GM18870 (cell line): ENCODE measurements around the gene USB1.
"Not testable (repeated sequence)": the region's sequence is repeated elsewhere in the genome, so short reads cannot be mapped to it uniquely, and the experiment has no call there.

Source experiments
- ATAC-seq: cut with Tn5 transposase; IDR thresholded peaks from one replicate; pipeline ENCODE4 v1.9.1; 2021; ENCODE audit warnings: moderate library complexity; ENCODE audit not compliant: unreplicated experiment

USB1 gene

DNA sequence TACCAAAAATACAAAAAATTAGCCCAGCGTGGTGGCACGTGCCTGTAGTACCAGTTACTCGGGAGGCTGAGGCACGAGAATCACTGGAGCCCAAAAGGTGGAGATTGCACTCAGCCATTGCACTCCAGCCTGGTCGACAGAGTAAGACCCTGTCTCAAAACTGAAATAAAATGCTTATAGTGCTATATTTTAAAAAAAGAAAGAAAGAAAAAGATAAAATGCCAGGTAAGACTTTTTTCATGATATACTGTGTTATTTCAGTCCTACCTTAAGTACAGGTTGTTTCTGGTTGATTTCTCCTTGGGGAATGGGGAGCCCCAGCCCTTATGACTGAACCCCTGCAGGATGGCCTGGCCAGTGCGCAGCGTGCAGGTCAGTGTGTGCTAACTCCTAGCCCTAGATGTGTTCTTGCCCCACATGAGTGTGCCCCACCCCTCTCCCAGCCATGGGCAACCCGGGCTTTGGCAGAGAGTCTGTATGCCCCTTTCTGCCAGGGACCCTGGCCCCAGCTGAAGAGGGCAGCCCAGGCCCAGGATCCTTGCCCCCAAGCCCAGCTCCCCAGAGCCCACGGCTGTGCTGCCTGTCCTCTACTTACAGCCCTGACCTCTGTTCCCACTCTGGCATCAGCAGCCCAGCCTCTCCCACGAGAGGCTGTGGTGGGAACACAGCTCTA lies 31.6 kb upstream of the USB1 start:
- no peak for ATAC-seq

DNA sequence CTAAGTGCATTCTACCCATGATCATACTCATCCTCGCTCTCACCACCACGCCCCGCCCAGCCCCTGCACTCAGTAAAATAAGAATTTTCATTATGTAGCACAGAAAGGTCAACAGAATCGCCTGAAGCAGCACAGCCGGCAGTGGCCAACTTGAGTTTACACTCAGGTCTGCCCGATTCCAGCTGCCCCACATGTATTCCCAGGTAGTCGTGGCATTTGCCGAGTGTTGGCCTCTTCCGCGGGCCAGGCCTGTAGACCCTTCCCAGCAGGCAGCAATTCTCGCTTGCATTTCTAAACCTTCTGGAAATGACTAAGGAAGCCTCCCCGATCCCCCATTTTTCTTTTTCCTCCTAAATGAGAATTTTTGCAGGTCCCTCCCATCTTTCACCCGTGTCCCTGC lies 30.9 kb upstream of the USB1 start:
- ATAC-seq = no peak

DNA sequence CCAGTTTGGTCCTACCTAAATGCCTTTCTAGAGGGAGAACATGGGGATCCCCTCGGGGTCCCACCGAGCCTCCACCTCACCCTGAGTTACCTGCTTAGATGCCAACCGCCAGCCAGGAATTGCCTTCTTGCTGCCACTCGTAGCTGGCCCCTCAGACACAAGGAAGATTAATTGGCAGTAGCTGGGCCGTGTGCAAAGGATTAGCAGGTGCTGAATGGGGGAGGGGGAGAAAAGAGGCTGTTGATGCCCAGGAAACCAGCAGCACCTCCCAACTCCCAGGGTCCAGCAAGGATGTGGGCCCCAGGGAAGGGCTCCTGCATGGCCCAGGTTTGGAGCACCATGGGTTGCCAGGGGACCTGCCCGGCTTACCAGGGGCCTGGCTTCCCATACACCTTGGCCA lies 30.2 kb upstream of the USB1 start, which contains the start of gene CNGB1:
Gene CNGB1 (minus strand): TSS at position 159 of the 400 bp plus-strand sequence. CDS start 3,842 bp downstream, outside the sequence.
- no peak for ATAC-seq

DNA sequence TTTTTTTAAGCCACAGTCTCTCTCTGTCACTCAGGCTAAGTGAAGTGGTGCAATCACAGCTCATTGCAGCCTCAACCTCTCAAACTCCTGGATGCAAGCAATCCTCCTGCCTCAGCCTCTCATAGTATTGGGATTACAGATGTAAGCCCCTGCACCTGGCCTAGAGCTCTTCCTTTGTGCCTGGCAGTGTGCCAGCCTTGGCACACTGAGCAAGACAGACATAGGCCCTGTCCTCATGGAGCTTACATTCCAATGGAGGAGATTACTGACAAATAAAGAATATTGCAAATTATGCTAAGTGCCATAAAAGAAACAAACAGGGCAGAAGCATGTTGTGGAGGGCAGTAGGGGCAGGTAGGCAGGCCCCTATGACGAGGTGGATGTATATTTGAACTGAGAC lies 29.4 kb upstream of the USB1 start:
- no peak for ATAC-seq

DNA sequence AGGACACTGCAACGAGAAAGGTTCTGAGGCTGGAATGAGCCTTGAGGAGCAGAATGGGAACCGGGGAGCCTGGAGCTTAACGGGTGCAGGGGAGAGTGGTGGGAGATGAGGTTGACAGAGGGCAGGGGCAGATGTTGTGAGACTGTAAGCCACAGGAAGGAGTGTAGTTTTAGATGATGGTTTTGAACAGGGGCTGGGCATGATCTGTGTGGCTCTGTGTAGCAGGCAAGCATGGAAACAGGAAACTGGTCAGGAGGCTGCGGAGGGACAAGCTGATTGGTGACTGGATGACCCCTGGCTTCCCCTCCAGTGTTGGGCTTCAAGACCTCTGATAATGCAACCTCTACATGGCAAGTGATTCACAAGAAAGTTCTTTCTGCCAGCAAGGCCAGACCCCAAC lies 28.9 kb upstream of the USB1 start:
- no peak for ATAC-seq

DNA sequence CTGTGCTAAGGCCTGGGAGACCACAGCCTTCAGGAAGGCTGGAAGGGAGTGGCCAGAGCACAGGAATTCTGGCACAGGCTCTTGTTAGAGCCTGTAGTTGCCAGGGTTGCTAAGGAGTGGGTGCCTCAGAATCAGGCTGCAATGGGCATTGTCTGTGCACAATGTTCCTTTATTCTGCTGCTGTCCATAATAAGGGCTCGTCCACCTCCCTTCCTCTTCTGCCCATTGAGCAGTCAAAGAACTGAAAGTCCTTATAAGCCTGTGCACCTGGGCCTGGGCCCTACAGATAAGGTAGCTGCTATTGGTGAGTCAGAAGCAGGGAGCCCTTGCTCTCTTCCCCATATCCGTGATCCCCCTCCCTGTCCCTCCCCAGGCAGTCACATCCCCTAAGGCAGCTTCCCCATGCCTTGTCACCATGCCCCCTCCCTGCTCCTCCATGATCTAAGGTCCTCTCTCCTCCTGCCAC lies 24.8 kb upstream of the USB1 start:
- ATAC-seq = no peak

DNA sequence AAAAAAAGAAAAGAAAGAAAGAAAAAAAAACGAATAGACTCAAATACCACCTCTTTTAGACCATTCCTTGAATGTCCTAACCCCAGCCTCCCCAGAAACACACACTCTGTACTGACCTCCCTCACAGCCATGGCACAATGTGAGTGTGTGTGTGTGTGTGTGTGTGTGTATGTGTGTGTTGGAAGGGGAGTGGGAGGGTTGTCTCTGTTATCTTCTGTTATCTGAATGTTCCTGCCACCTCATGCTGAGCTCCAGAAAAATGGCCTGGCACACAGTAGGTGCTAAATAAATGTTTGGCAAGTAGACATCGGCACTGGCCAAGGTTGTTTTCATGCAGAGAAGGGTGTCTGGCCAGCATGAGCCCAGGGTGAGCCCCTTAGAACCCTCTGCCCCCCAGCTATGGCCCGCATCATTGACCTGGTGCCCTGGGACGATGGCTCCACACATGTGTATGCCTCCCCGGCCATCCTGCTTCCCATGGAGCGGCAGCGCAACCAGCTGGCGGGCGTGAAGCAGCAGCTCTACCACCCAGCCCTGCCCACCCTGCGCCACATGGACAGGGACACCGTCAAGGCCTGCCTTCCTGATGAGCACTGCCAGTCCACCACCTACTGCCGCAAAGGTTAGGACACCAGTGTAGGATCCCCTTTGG lies 23.7 kb upstream of the USB1 start:
- ATAC-seq = no peak

DNA sequence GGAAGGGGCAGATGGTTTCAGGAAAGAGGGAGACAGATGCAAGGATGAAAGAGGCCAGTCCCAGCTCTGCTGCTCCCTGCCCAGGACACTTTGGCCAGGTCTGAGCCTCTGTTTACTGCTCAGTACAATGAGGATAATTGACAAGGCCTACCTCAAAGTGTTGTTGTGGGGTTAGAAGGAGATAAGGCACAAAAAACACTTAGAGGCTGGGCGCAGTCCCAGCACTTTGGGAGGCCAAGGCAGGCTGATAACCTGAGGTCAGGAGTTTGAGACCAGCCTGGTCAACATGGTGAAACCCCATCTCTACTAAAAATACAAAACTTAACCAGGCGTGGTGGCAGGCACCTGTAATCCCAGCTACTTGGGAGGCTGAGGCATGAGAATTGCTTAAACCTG lies 23.1 kb upstream of the USB1 start:
- not testable (repeated sequence) for ATAC-seq

DNA sequence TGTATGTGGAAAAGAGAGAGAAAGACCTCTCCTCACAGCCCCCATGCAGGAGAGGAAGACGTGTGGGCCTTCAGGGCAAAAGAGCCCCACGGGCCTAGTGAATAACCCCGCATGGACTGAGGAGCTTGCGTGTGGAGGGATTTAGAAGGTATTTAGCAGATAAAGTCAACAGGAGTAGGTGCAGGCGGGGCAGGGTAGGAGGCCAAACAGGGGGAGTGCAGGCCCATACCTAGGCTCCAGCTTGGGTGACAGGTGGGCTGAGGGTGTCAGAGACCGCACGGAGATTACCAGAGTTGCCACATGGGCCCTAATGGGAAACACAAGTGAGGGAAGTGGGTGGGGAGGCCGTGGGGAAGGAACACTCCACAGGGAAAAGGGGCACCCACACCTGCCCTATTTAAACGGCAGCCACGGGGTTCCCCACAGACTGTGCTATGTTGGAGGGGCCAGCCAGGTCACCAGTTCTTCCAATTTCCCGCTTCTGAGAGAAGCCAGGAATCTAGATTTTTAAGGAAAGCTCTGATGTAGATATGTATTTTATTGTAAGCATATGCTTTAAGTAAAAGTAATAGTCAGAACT lies 22.1 kb upstream of the USB1 start:
- no peak for ATAC-seq

DNA sequence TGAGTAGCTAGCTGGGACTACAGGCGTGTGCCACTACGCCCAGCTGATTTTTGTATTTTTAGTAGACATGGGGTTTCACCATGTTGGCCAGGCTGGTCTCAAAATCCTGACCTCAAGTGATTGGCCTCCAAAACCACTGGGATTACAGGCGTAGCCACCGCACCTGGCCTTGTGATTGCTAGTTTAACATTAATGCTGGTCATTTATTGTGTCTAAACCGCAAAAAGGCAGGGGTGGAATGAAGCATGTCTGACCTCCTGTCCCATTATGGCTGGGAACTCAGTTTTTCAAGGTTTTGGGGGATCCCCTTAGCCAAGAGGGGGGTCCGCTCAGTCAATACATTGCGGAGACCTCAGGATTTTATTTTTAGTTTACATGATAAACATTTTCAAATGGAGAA lies 19.6 kb upstream of the USB1 start:
- ATAC-seq = no peak

DNA sequence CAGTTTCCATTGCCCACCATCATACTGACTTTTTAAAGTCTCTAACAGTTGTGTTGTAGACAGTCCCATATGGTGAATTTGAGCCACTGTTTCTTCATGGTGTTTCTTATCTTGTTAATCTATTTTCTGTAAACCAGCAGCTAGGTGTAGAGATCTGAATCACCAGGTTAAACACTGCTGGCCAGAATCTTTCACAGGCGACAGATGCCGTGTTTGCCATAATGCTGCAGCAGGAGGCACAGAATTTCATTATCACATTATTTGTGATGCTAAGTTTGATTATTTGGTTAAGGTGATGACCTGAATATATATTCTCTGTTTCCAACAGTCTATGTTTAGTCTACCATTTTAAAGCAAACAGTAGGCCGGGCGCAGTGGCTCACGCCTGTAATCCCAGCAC lies 18.8 kb upstream of the USB1 start:
- ATAC-seq = no peak

DNA sequence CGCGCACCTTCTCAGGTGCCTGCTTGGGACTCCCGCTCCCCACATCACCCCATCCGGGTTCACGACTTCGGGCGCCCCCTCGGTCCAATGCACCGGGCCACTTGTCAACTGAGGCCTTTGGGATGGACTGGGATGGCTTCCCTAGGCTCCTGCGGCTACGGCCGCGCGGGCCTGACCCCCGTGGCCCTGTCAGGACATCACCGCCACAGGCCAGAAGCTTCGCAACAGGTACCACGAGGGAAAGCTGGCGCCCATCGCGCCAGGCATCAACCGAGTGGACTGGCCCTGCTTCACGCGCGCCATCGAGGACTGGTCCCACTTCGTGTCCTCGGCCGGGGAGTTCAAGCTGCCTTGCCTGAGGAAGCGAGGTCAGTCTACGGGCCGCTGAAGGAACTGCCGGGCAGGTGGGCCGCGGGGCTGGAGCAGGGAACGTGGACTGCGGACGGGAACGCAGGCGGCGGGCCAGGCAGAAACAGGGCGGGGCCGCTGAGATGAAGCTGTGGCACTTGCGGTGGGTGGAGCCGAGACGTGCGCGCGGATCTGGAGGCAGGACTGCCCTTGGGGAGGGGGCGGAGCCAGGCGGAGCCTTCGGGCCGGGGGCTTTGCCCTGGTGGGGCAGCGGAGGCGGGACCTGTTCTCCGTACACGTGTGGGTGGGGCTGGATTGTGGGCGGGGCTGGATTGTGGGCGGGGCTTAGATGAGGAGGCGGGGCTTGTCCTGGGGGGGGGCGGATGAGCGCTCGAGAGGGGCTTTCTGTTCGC lies 16.6 kb upstream of the USB1 start:
- ATAC-seq = no peak

DNA sequence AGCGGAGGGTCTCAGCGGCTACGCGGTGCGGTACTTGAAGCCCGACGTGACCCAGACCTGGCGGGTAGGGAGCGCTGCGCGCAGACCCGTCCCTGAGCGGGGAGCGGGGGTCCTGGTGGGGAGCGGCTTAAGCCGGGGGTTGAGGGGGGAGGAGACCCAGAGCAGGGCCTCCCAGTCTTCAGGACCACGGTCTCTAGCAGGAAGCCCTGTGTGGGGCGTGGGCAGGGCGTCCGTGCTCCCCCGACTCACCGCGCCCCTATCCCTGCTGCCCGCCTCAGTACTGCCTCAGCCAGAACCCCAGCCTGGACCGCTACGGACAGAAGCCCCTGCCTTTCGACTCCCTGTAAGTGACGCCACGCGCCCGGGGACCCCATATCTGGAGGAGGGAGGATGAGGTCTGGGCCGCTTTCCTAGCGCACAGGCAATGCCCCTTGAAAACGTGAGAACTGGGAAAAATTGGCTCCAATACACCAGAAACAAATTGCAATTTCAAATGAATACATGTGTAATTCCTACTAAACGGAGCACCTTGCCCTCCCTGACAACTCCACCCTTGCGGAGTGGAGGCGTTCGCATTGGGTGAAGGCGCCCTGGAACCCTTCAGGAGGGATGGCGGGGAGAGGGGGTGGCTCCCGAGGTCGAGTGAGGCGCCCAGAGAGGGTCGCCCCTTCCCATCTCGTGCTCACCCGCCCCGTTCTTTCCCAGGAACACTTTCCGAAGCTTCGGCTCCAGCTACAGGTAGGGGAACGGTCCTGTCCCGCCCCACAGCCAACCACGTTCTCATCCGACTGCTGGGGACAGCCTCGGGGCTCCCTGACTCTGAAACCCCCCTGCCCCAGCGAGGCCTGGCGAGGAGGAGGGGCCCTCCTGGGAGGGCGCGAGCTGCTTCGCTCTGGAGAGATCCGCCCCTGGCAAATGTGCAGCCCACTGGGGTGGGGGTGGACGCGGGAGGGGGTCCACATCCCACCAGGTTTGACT lies 15.7 kb upstream of the USB1 start:
- no peak for ATAC-seq

DNA sequence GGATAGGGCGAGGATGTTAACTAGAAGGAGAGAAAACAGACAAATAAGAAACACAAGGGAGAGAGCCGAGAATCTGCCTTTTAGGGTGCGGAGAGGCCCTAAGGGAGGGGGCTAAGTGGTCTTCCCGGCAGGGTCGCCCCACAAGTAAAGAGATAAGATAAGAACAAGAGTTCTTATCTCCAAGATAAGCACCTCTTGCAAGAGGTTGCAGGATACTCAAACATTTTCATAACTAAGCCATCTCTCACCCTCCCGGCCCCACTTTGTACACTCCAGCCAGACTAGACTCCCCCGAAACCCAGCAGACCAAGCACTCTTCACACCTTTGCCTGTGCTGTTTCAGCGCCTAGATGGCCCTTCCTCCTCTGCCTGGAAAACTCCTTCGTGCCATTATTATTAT lies 15.0 kb upstream of the USB1 start:
- no peak for ATAC-seq

DNA sequence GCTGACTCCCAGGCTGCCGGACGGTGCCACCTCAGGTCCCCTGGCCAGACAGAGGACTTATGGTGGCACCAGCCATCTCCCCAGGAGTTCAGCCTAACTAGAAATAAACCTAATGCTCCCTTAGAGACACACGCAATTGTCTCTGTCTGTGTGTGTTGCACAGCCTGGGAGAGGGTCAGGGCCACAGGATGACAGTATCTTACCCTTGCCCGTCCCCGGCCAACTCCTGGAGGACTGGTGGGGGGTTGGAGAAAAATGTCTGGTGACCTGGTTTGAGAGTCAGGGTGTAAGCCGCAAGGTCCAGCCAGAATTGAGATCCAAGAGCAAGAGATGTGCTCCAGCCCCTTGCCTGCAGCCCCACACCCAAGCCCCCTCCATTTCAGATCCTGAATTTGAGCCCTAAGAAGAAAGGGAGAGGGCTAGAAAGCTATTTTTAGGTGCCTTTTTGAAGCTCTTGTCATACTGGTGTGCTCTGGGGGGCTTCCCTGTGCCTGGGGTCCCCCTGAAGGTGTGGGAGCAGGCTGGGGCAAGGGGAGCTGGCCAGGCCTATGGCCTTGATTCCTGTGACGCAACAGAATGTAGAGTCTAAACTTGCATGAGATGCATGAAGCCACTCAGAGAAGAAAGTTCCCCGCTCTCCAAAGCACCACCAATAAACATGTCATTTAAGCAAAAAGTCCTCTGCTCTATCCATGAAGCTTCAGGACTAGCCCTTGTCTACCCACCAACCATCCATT lies 13.6 kb upstream of the USB1 start:
- no peak for ATAC-seq

DNA sequence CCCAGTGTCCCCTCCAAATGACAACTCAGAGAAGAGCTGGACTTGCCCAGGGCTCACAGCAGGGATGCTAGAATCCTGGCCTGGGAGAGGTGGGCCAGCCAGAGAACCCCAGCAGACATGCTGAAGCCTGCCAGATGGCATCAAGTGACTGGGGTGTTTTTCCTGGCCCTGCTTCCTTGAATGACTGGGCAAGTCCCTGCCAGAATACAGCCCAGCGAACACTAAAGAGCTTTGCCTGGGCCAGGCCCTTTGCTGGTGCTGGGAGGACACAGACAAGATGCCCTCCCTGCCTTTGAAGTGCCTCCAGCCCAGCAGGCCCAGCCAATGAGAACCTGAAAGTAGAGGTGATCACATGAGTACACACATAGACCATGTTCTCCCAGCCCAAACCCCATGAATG lies 12.3 kb upstream of the USB1 start:
- ATAC-seq = no peak

DNA sequence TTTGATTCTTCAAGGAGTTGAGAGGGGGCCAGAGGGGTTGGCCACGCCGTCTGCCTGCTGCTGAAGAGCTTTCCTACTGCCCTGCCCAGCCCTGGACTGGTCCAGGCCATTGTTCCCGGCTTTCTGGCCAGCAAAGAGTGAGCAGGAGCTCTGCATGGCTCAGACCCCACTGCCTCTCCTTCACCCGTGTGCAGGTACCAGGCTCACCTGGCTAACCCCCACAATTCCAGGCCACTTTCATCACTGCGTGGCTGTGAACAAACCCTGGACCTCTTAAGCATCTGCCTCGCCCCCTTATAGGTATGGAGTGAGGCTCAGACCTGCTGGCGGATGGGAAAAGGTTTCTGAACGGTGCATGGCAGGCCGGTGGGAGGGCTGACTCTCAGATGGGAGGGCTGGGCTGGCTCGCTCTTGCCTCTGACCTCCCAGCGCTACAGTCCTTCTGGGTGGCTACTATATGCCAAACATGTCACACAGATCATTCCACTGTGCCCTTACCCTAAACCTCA lies 9.6 kb upstream of the USB1 start:
- no peak for ATAC-seq

DNA sequence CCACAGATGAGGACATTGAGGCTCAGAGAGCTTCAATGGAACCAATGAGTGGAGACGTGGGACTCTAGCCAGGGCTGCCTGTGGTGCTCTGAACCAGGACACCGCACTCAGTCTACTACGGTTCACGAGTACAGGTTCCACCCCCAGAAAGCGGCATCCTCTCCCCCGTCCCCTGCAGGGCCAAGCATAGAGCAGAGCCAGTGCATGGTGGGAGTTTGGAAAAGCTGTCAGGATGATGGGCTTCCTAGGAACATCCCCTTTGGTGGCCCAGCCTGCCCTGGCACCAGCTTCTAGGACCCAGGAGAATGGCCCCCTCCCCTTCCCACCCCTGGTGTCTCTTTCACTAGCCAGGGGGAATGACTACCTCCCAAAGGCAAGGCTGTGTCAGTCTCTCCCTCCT lies 9.1 kb upstream of the USB1 start:
- no peak for ATAC-seq

DNA sequence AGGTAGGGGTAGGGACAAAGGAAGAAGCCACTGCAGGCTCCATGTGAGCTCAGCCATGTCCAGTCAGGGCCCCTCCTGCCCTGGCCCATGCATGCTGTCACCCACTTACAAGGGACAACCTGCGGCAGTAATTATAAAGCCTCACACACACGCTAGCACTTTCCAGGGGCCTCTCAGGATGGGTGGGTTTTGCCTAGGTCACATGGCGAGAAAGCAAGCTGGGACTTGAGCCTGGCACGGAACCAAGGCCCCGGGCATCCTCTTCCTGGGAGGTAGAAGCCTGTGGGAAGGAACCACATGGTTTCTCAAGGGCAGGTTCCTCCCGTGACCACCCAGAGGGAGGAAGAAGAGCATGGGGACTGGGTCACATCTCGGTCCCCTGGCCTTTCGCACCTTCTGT lies 7.8 kb upstream of the USB1 start:
- no peak for ATAC-seq

DNA sequence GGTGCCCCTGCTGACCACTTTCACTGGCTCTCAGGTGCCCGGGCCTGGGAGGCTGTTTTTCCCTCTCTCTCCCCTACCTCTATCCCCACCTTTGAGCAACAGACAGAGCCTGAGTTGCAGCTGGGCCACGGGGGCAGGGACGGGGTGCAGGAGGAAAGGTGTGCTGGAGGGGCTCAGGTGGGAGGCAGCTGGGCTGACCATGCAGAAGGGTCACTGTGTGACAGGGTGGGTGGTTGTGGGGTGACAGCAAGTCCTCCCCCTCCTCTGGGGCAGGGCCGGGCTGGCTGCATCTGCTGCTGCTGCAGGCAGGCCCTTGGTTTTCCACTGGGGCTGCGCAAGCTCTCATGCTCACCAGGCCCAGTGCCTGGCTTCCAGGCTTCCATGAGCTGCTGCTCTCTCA lies 7.3 kb upstream of the USB1 start:
- ATAC-seq = no peak
